ENCODE measurements around the gene UVRAG. TPM values are rescaled to one million over a fixed set of nuclear protein-coding genes. Genes with fewer than 3 reads are reported as not detected.

UVRAG gene
- total and polyA plus RNA-seq, 12 donors, result 5.0 to 18.3 (median 13.4) TPM

DNA sequence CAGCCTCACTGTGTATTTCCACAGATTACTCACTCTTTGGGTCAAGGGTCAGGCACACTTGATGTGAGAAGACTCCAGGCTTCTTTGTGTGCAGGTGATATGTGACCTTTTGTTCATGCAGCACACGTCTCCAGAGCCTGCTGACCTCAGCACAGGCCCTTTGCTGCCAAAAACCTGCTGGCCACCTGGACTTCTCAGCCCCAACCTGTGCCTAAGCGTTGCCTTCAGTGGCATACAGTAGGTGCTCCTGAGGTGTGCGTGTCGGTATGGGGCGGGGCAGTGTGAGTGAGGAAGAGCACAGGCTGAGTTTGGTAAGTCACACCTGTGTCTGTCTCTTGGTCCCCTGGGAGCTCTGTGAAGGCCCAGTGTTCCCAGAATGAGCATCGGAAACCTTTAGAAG lies 333.2 kb downstream of the UVRAG start:
- 95 to 98% methylated on average over 6 of the region's 6 CpGs for WGBS, 2 donors
- no peak for ATAC-seq
- no peaks in the 10 kb centered on the region for H3K27me3 ChIP-seq
- H3K4me3 ChIP-seq, result no peak overlapping the region
- H3K4me1 ChIP-seq, result peaks cover 0 to 24% (median 14%) of the 10 kb centered on the region in 9 donors
- no peak overlapping the region for H3K27ac ChIP-seq
- DNase-seq, result no peak
- TF ChIP-seq, protein P1, sequence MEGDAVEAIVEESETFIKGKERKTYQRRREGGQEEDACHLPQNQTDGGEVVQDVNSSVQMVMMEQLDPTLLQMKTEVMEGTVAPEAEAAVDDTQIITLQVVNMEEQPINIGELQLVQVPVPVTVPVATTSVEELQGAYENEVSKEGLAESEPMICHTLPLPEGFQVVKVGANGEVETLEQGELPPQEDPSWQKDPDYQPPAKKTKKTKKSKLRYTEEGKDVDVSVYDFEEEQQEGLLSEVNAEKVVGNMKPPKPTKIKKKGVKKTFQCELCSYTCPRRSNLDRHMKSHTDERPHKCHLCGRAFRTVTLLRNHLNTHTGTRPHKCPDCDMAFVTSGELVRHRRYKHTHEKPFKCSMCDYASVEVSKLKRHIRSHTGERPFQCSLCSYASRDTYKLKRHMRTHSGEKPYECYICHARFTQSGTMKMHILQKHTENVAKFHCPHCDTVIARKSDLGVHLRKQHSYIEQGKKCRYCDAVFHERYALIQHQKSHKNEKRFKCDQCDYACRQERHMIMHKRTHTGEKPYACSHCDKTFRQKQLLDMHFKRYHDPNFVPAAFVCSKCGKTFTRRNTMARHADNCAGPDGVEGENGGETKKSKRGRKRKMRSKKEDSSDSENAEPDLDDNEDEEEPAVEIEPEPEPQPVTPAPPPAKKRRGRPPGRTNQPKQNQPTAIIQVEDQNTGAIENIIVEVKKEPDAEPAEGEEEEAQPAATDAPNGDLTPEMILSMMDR (IDR thresholded peaks at IDR 0.05), result no peak
- intact Hi-C loops (cut with DNase I), result loop anchor here in 1 of 10 donors (10.0 kb wide), 1 partner anchor 593 kb away; no protein-coding TSS in a partner anchor
- peaks cover 0 to 5% (median 0%) of the 10 kb centered on the region in 9 donors for H3K36me3 ChIP-seq
- no peaks in the 10 kb centered on the region for H3K9me3 ChIP-seq

DNA sequence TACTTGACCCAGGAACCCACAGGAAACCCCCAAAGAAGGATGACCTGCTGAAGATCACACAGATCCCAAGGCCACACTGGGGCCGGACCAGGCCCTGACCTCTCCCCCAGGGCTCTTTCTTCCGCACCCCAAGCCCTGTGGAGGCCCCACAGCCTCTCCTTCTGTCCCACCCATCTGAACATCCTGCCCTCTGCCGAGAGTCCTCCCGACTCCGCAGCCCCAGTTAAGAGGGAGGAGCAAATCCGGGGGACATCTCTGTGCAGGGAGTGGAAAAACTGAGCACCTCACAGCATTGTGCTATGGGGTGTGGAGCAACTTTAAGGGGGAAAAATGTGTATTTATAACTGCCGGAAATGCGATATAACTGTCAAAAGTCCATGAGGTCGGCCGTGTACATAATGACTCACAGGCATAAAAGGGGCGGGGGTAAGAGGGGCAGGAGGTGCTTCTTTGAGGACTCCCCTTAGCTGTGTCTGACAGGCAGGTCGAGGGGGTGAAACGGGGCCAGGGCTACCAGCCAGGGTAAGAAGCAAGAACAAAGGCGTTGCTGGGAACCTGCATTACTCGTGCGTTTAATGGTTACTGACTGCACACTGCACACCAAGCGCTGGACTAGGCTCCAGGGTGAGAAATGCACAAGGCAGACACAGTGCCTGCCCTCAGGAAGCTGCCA lies 334.1 kb downstream of the UVRAG start:
- Histone ChIP-seq H3K27ac (no peak overlapping the region), H3K9me3 (no peaks in the 10 kb centered on the region), H3K36me3 (no peaks in the 10 kb centered on the region), H3K4me1 (peaks cover 0 to 30% (median 19%) of the 10 kb centered on the region in 9 donors), H3K4me3 (no peak overlapping the region), H3K27me3 (no peaks in the 10 kb centered on the region)
- WGBS, 2 donors, result 85 to 86% methylated on average over 17 of the region's 17 CpGs
- ATAC-seq (peak in 3 of 8 donors; percentile 35 to 57 (median 50)), DNase-seq (peak in 1 of 2 donors; percentile 24)
- TF ChIP-seq, protein P1 (IDR thresholded peaks at IDR 0.05), result no peak
- intact Hi-C loops (cut with DNase I), result loop anchor here in 1 of 10 donors (10.0 kb wide), 1 partner anchor 594 kb away; no protein-coding TSS in a partner anchor

GRCh38 chr11:76149713-76150112 lies 334.7 kb downstream of the UVRAG start:
- Histone ChIP-seq H3K27me3 (no peaks in the 10 kb centered on the region), H3K27ac (no peak overlapping the region), H3K4me1 (peaks cover 0 to 30% (median 19%) of the 10 kb centered on the region in 9 donors), H3K9me3 (no peaks in the 10 kb centered on the region), H3K36me3 (no peaks in the 10 kb centered on the region), H3K4me3 (no peak overlapping the region)
- intact Hi-C loops (cut with DNase I), result loop anchor here (5.0 to 10.0 kb wide), 7 partner anchors 168 to 595 kb away; no protein-coding TSS in a partner anchor
- TF ChIP-seq, protein P1 (IDR thresholded peaks at IDR 0.05), result no peak
- DNase-seq, result no peak
- WGBS, 2 donors, result 88% methylated on average over 6 of the region's 6 CpGs
- no peak for ATAC-seq

DNA sequence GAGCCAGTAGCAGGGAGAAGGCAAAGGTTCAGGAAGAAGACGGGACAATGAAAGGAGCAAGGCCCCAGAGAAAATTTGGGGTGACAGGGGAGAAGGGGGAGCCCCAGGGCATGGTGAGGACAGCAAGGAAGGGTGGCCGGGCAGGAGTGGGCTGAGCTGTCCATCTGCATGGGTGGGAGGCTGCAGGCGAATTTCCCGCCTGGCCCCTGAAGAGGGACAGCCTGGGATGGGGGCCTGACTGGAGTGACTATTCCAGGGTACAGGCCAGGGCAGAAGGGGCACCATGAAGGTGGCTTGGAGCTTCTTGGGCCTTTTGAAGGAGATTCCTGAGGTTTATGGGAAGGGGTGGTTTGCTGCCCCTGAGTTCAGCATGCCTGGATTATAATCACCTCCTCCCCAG lies 335.1 kb downstream of the UVRAG start:
- H3K4me3 ChIP-seq, result no peak overlapping the region
- H3K36me3 ChIP-seq, result no peaks in the 10 kb centered on the region
- DNase-seq (no peak), ATAC-seq (no peak)
- 96 to 98% methylated on average over 4 of the region's 4 CpGs for WGBS, 2 donors
- TF ChIP-seq, protein P1 (IDR thresholded peaks at IDR 0.05), result no peak
- intact Hi-C loops (cut with DNase I), result loop anchor here (5.0 to 10.0 kb wide), 6 partner anchors 167 to 425 kb away; no protein-coding TSS in a partner anchor
- H3K27ac ChIP-seq, result no peak overlapping the region
- peaks cover 0 to 30% (median 19%) of the 10 kb centered on the region in 9 donors for H3K4me1 ChIP-seq
- no peaks in the 10 kb centered on the region for H3K27me3 ChIP-seq
- H3K9me3 ChIP-seq, result no peaks in the 10 kb centered on the region
